Osteoblast (primary cell): Measurements from ENCODE around the gene MYO3B. TPM values are rescaled to one million over a fixed set of nuclear protein-coding genes. Genes with fewer than 3 reads are reported as not detected.

Source experiments
- DNase-seq: peaks from one replicate; pipeline ENCODE4 v3.0.0; 2011; ENCODE audit warnings: low spot score, mixed read lengths; ENCODE audit not compliant: insufficient read length; ENCODE audit errors: missing footprints
- H2AFZ ChIP-seq: 2 replicates; pipeline ENCODE4 v1.6.0; 2011; ENCODE audit warnings: mild to moderate bottlenecking, low read length
- H3K27ac ChIP-seq: 2 replicates; pipeline ENCODE4 v1.5.1; 2011; ENCODE audit warnings: mild to moderate bottlenecking, low read depth, low read length, moderate library complexity
- H3K27me3 ChIP-seq: 2 replicates; pipeline ENCODE4 v1.6.0; 2012; ENCODE audit warnings: mild to moderate bottlenecking, control low read depth, inconsistent platforms, low read length, moderate library complexity; ENCODE audit not compliant: insufficient read depth
- H3K36me3 ChIP-seq: 2 replicates; pipeline ENCODE4 v1.5.1; 2011; ENCODE audit warnings: mild to moderate bottlenecking, low read length, control low read depth, moderate library complexity; ENCODE audit not compliant: insufficient read depth
- H3K4me1 ChIP-seq: 2 replicates; pipeline ENCODE4 v1.5.1; 2011; ENCODE audit warnings: mild to moderate bottlenecking, low read length, control low read depth, moderate library complexity; ENCODE audit not compliant: insufficient read depth
- H3K4me2 ChIP-seq: 2 replicates; pipeline ENCODE4 v1.6.0; 2011; ENCODE audit warnings: mild to moderate bottlenecking, low read length; ENCODE audit not compliant: insufficient read depth
- H3K4me3 ChIP-seq: fragments of 200-600 bp; sonication (generic); 3 replicates; pipeline ENCODE4 v1.5.1; 2012; ENCODE audit warnings: mild to moderate bottlenecking, low read length, inconsistent platforms; ENCODE audit not compliant: insufficient read depth
- H3K79me2 ChIP-seq: 2 replicates; pipeline ENCODE4 v1.6.0; 2012; ENCODE audit warnings: mild to moderate bottlenecking, low read length, control low read depth, inconsistent platforms; ENCODE audit not compliant: insufficient read depth
- H3K9me3 ChIP-seq: 2 replicates; pipeline ENCODE4 v1.5.1; 2011; ENCODE audit warnings: low read depth, low read length, control low read depth
- H4K20me1 ChIP-seq: 2 replicates; pipeline ENCODE4 v1.6.0; 2012; ENCODE audit warnings: mild to moderate bottlenecking, low read length, control low read depth; ENCODE audit not compliant: insufficient read depth
- total RNA-seq: library from RNA; depleted of rRNA; stranded (reverse); fragments of >200 nt; gene quantifications from 2 replicates; pipeline ENCODE4 v1.2.3, GENCODE V29; 2012
- TF ChIP-seq, protein P1 (sequence below): IDR thresholded peaks from 2 replicates; pipeline ENCODE4 v1.5.1; 2011; ENCODE audit warnings: mild to moderate bottlenecking, low read depth, low read length, moderate library complexity; ENCODE audit errors: extremely low read depth

MYO3B gene
- total RNA-seq, 1 donor, result 0.36 TPM

DNA sequence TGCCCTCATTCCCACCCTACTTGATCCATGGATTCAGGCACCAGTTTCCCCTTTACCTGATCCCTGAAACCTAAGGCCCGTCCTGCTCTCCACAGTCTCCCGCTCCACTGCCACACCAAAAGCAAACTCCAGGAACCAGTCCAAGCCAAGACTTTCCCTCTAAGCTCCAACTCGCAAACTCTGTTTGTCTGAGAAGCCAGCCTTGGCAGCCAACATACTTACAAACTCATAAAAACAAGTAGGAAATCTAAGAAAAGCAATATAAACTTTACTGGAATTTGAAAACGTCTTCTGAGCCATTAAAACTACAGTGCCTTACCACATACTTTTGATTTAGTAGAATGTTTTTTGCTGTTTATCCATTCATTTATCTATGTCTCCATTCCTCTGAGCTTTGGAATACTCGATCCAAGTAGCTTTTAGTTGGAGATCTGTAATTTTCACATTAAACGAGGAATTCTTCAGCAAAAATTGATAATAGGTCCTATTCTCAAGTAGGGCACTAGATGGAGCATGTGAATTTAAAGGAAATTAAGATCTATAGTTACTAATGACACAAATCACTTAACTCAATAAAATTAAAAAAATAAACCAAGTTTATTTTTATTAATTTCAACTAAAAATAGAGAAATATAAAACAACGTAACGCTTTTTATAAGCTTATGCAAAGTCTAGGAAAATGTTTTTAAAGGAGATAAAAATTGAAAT lies 199.7 kb downstream of the MYO3B start:
- DNase-seq, result no peak
- Histone ChIP-seq H3K9me3 (no peaks in the 10 kb centered on the region), H3K27me3 (no peaks in the 10 kb centered on the region), H3K4me3 (no peak overlapping the region), H3K4me2 (no peak overlapping the region), H3K36me3 (no peaks in the 10 kb centered on the region), H3K4me1 (no peaks in the 10 kb centered on the region), H3K79me2 (no peaks in the 10 kb centered on the region), H4K20me1 (no peaks in the 10 kb centered on the region), H2AFZ (no peak overlapping the region), H3K27ac (no peak overlapping the region)
- TF ChIP-seq, protein P1, sequence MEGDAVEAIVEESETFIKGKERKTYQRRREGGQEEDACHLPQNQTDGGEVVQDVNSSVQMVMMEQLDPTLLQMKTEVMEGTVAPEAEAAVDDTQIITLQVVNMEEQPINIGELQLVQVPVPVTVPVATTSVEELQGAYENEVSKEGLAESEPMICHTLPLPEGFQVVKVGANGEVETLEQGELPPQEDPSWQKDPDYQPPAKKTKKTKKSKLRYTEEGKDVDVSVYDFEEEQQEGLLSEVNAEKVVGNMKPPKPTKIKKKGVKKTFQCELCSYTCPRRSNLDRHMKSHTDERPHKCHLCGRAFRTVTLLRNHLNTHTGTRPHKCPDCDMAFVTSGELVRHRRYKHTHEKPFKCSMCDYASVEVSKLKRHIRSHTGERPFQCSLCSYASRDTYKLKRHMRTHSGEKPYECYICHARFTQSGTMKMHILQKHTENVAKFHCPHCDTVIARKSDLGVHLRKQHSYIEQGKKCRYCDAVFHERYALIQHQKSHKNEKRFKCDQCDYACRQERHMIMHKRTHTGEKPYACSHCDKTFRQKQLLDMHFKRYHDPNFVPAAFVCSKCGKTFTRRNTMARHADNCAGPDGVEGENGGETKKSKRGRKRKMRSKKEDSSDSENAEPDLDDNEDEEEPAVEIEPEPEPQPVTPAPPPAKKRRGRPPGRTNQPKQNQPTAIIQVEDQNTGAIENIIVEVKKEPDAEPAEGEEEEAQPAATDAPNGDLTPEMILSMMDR, result peak; percentile 27

DNA sequence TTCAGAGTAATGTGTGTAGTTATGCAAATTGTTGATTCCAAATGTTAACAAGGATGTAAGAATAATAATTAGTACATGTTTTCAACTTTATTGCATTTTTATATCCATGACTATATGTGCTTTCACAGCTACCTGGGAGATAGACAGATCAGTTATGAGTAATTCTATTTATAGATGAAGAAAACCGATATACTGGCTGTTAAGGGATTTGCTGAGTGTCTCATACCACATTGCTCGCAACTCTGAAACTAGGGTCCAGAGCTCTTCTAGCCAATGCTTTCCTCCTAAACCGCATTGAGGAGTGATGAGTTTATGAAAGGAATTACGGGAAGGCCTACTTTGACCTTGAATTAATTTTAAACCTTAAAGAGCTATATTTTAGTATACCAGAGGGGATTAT lies 202.3 kb downstream of the MYO3B start:
- H3K27ac ChIP-seq, result no peak overlapping the region
- DNase-seq, result no peak
- no peaks in the 10 kb centered on the region for H3K4me1 ChIP-seq
- H3K4me2 ChIP-seq, result no peak overlapping the region
- H3K4me3 ChIP-seq, result no peak overlapping the region
- H3K27me3 ChIP-seq, result no peaks in the 10 kb centered on the region
- no peaks in the 10 kb centered on the region for H3K9me3 ChIP-seq
- no peaks in the 10 kb centered on the region for H3K79me2 ChIP-seq
- H3K36me3 ChIP-seq, result no peaks in the 10 kb centered on the region
- TF ChIP-seq, protein P1, result no peak
- no peak overlapping the region for H2AFZ ChIP-seq
- no peaks in the 10 kb centered on the region for H4K20me1 ChIP-seq

DNA sequence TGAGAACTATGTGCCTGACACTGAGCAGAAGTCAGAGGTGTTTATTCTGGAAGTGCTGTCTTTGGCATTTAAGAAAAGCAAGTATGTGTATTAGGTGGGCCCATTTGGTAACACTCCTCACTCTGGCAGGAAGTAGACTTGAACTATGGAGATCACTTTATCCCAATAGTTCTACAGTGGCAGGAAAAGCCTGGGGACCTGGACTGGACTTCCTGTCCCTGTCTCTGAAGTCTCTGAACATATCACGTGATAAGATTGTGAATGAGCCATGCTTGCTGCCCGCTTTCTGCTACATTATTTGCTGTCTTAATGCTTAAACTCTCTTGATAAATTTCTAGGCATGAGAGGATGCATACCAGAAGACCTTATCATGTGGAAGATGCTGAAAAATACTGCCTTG lies 203.7 kb downstream of the MYO3B start:
- H3K36me3 ChIP-seq, result no peaks in the 10 kb centered on the region
- H4K20me1 ChIP-seq, result no peaks in the 10 kb centered on the region
- H3K27me3 ChIP-seq, result no peaks in the 10 kb centered on the region
- no peak overlapping the region for H2AFZ ChIP-seq
- no peak for DNase-seq
- TF ChIP-seq, protein P1, result no peak
- no peaks in the 10 kb centered on the region for H3K79me2 ChIP-seq
- no peaks in the 10 kb centered on the region for H3K9me3 ChIP-seq
- no peak overlapping the region for H3K4me3 ChIP-seq
- H3K27ac ChIP-seq, result no peak overlapping the region
- H3K4me1 ChIP-seq, result no peaks in the 10 kb centered on the region
- no peak overlapping the region for H3K4me2 ChIP-seq

DNA sequence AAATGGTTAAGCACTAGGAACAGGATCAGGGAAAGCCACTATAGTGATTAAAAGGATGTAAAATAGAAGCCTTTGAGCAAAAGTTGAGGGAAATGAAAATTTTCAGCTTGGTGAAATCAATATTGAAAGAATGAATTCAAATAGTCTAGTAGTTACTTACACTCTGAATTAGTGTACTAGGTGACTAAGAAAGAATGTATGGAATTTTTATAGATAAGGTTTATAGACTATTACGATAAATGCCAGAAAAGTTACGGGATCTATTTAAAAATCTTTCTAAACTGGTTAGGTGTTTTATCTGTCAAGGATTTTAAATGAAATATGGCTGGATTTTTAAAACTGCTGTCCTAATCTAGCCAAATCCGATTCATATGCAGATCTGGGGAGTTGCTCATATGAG lies 208.6 kb downstream of the MYO3B start:
- no peak overlapping the region for H2AFZ ChIP-seq
- DNase-seq, result no peak

More for the DNA sequence above, 208.6 kb downstream of the MYO3B start:
- no peak overlapping the region for H3K4me3 ChIP-seq
- H4K20me1 ChIP-seq, result no peaks in the 10 kb centered on the region
- H3K79me2 ChIP-seq, result no peaks in the 10 kb centered on the region
- H3K4me1 ChIP-seq, result no peaks in the 10 kb centered on the region
- H3K27ac ChIP-seq, result no peak overlapping the region
- H3K27me3 ChIP-seq, result no peaks in the 10 kb centered on the region
- H3K4me2 ChIP-seq, result no peak overlapping the region
- no peaks in the 10 kb centered on the region for H3K9me3 ChIP-seq
- no peaks in the 10 kb centered on the region for H3K36me3 ChIP-seq
- TF ChIP-seq, protein P1, result no peak
